Measurements from ENCODE around the gene MRPL58. TPM values are rescaled to one million over a fixed set of nuclear protein-coding genes. Genes with fewer than 3 reads are reported as not detected.
"Not testable (repeated sequence)": the region's sequence is repeated elsewhere in the genome, so short reads cannot be mapped to it uniquely, and the experiment has no call there.

MRPL58 gene
- total and polyA plus RNA-seq, 10 donors, result 16.5 to 60.7 (median 31.7) TPM

DNA sequence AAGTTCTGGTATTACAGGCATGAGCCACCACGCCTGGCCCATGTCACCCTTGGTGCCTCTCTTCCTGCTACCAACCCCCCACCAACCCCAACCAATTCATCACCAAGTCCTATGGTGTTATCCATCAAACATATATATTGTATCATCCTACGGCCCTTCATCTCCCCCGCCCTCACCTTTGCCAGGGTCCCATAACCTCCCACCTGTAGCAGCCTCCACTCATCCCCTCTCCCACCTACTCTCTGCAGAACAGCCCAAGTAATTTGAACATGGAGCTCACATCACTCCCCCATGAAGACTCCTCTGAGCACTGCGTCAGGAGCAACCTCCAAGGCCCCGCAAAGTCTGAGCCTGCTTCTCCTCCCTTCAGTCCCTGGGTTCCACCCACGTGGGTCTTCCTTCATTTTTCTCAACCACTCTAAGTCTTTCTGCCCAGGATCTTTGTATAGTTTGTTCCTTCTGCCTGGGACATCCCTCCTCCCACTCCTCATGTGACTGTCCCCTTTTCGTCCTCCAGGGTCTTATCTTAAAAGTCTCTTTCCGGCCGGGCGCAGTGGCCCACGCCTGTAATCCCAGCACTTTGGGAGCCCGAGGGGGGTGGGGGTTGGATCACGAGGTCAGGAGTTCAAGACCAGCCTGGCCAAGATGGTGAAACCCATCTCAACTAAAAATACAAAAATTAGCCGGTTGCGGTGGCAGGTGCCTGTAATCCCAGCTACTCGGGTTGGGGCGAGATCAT lies 32.9 kb upstream of the MRPL58 start:
- 77 to 84% (median 79%) methylated on average over 17 of the region's 17 CpGs for WGBS, 5 donors
- intact Hi-C loops (cut with DNase I; ENCODE audit: low total_unique reads), result no loop called here
- no peak for DNase-seq
- no peaks in the 10 kb centered on the region for H3K9me3 ChIP-seq
- peaks cover 0 to 45% (median 0%) of the 10 kb centered on the region in 7 donors for H3K27me3 ChIP-seq (replicated peaks in 1 of 7)
- H3K36me3 ChIP-seq, result no peaks in the 10 kb centered on the region
- H3K4me1 ChIP-seq, result peaks cover 0 to 28% (median 16%) of the 10 kb centered on the region in 6 donors
- TF ChIP-seq POLR2AphosphoS5 (IDR thresholded peaks at IDR 0.05), result no peak
- TF ChIP-seq, protein P1, sequence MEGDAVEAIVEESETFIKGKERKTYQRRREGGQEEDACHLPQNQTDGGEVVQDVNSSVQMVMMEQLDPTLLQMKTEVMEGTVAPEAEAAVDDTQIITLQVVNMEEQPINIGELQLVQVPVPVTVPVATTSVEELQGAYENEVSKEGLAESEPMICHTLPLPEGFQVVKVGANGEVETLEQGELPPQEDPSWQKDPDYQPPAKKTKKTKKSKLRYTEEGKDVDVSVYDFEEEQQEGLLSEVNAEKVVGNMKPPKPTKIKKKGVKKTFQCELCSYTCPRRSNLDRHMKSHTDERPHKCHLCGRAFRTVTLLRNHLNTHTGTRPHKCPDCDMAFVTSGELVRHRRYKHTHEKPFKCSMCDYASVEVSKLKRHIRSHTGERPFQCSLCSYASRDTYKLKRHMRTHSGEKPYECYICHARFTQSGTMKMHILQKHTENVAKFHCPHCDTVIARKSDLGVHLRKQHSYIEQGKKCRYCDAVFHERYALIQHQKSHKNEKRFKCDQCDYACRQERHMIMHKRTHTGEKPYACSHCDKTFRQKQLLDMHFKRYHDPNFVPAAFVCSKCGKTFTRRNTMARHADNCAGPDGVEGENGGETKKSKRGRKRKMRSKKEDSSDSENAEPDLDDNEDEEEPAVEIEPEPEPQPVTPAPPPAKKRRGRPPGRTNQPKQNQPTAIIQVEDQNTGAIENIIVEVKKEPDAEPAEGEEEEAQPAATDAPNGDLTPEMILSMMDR (IDR thresholded peaks at IDR 0.05 in 8 of 11, conservative IDR thresholded peaks at IDR 0.05 in 3 of 11), result no peak
- no peak overlapping the region for H3K4me3 ChIP-seq
- no peak overlapping the region for H3K27ac ChIP-seq

DNA sequence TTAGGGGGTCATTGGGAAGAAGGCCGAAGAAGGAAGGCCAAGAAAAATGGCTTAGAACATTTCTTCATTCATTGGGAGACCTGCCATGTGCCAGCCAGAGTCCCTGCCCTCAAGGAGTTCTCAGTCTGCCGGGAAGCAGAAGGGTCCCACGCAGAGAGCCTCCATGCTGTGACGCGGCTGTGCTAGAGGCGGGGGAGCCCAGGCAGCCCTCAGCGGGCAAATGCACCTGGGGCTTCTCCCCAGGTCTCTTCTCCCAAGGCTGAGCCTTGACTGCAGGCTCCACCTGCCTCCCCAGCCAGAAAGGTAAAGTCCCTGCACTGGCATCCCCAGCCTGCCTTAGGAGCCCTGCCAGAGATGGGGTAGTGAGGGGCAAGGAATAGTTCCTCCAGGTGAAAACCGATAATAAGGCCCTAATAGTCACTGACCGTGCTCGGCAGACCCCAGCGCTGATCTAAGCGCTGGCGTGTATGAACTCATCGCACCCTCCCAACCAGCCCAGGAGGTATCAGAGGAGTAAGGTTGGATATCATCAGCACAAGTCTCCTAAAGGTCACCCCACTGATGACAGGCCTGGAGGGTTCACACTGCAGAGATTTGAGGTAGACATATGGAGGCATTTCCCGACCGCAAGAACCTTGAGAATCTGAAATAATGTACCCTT lies 31.0 kb upstream of the MRPL58 start:
- 50 to 64% (median 54%) methylated on average over 16 of the region's 16 CpGs for WGBS, 5 donors
- TF ChIP-seq, protein P1 (IDR thresholded peaks at IDR 0.05 in 8 of 11, conservative IDR thresholded peaks at IDR 0.05 in 3 of 11), result no peak
- peak overlapping the region; percentile 54 to 87 (median 80) for H3K27ac ChIP-seq
- no peaks in the 10 kb centered on the region for H3K9me3 ChIP-seq
- intact Hi-C loops (cut with DNase I; ENCODE audit: low total_unique reads), result no loop called here
- H3K27me3 ChIP-seq (replicated peaks in 1 of 7), result peaks cover 0 to 34% (median 0%) of the 10 kb centered on the region in 7 donors
- peak overlapping the region; percentile 27 to 75 (median 49) for H3K4me3 ChIP-seq
- H3K36me3 ChIP-seq, result no peaks in the 10 kb centered on the region
- H3K4me1 ChIP-seq, result peaks cover 0 to 33% (median 16%) of the 10 kb centered on the region in 6 donors
- no peak for DNase-seq

DNA sequence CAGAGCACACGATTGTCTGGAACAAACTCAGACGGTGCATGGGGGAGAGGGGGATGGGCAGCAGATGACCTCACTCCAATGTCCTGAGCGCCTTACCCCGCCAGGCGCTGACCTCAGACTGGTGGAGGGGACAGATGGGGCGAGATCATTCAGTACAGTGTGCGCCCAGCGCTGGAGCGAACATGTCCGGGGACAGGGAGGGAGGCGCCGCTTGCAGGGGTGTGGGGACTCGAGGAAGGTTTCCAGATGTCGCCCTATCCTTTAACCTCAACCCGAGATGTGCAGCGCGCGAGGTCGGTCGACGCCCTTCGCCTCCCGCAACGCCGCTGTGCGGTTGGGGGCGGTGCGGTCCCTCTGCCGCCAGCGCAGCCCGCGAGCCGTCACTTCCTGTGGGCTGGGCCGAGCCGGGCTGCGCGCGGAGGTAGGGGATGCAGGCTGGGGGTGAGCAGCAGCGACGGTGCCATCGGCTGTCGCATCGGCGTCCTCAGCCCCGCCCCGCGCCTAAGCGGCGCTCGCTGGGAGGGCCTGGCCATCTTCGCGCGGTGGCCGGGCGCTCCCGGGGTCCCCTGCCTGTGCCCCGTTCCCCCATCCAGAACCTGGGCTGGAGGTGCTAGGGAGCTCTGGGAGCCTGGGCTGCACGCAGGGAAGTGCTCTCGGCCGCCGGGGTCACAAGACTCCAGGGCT lies 30.3 kb upstream of the MRPL58 start:
- H3K9me3 ChIP-seq, result no peaks in the 10 kb centered on the region
- H3K4me1 ChIP-seq, result peaks cover 4 to 40% (median 22%) of the 10 kb centered on the region in 6 donors
- intact Hi-C loops (cut with DNase I; ENCODE audit: low total_unique reads), result no loop called here
- H3K27me3 ChIP-seq (replicated peaks in 1 of 7), result peaks cover 0 to 40% (median 0%) of the 10 kb centered on the region in 7 donors
- H3K4me3 ChIP-seq, result peak overlapping the region; percentile 27 to 75 (median 49)
- peak; percentile 94 for DNase-seq
- peak overlapping the region; percentile 54 to 87 (median 80) for H3K27ac ChIP-seq
- 0 to 1% (median 0%) methylated on average over 25 to 61 of the region's 61 CpGs for WGBS, 5 donors
- TF ChIP-seq POLR2A (IDR thresholded peaks at IDR 0.05) (peak in 2 of 3 donors; percentile 10 to 35), POLR2AphosphoS5 (IDR thresholded peaks at IDR 0.05) (peak; percentile 74 to 86 (median 83))
- TF ChIP-seq, protein P1 (IDR thresholded peaks at IDR 0.05 in 8 of 11, conservative IDR thresholded peaks at IDR 0.05 in 3 of 11), result peak in 2 of 11 experiments; percentile 8 to 30
- no peaks in the 10 kb centered on the region for H3K36me3 ChIP-seq

DNA sequence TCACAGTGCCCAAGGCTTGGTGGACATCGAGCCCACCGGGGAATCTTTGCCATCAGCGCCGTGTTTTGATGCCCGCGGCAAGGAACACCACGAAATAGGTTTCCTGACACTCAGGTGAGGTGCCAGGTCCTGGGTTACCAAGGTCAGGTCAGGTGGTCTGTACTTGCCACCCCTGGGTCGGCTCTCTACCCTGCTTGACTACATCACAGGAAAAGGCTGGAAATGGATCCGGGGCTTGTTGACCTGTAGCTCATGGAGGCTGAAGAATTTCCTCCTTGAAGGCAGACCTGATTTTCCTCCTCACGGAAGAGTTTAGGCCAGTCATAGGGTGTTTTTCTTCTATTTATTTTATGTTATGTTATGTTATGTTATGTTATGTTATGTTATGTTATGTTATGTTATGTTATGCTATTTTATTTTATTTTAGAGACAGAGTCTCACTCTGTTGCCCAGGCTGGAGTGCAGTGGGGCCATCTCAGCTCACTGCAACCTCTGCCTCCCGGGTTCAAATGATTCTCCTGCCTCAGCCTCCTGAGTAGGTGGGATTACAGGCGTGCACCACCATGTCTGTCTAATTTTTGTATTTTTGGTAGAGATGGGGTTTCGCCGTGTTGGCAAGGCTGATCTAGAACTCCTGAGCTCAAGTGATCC lies 29.7 kb upstream of the MRPL58 start:
- DNase-seq; intact Hi-C loops (cut with DNase I; ENCODE audit: low total_unique reads); H3K36me3 ChIP-seq; H3K9me3 ChIP-seq: not testable (repeated sequence)
- peaks cover 0 to 45% (median 0%) of the 10 kb centered on the region in 7 donors for H3K27me3 ChIP-seq (replicated peaks in 1 of 7)
- 36 to 55% (median 37%) methylated on average over 9 to 14 of the region's 14 CpGs for WGBS, 5 donors
- H3K4me1 ChIP-seq, result peaks cover 4 to 47% (median 26%) of the 10 kb centered on the region in 6 donors
- H3K27ac ChIP-seq, result peak overlapping the region; percentile 54 to 87 (median 80)
- peak overlapping the region; percentile 27 to 75 (median 49) for H3K4me3 ChIP-seq
